Renal cortex interstitium (tissue), 11 donors: ENCODE measurements around the gene GPR62. TPM values are rescaled to one million over a fixed set of nuclear protein-coding genes. Genes with fewer than 3 reads are reported as not detected.
A peak's percentile ranks its signal among the peaks of the same experiment; 100 is the strongest.

Source experiments
- DNase-seq, 11 donors: peaks; one replicate each; pipeline ENCODE4 v3.0.0-alpha.2; 2013; ENCODE audit warnings: low read depth in 9 of 11, low spot score in 4 of 11; ENCODE audit errors: extremely low read depth in 1 of 11
- polyA plus RNA-seq, 3 donors: library from polyadenylated mRNA; unstranded; fragments of 120-200 nt; gene quantifications; one replicate each; pipeline ENCODE4 v1.2.1, GENCODE V29; 2013; ENCODE audit not compliant: insufficient read length in 3 of 3

The GPR62 gene
- polyA plus RNA-seq, 3 donors = 0.40 to 0.83 (median 0.53) TPM

DNA sequence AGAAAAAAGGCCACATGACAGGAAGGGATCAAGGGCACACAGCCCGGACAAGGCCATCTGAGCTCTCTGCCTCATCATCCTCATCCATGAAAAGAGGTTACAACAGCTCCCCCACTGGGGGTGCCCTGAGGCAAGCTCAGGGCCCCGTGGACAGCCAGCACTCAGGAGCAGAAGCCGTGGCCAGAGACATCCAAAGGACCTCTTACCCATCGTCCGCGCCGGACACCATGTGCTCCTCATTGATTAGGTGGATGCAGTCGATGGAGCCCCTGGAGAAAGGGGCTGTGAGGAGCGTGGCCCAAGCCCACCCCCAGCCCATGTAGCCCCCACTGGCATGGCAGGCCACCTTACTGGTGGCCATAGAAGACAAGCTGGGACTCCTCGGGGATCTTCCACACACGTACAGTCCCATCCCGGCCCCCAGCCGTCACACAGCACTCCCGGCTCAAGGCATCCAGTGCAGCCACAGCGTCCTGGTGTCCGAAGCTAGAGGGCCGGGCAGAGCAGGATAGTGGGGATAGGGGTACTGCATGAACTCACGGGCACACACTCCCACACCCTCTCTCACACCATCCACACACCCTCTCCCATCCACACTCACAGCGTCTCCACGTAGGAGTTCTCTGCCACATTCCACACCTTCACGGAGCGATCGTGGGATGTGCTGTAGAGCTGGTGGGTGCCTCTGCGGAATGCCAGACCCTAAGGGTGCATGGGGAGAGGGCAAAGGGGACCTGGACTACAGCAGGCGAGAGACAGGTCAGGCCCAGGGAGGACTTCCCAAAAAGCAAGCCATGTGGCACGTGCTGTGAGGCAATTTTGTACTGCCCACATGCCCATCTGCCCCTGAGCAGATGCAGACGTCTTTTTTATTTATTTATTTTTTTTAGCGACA lies 19.9 kb upstream of the GPR62 start:
- DNase-seq = no peak

DNA sequence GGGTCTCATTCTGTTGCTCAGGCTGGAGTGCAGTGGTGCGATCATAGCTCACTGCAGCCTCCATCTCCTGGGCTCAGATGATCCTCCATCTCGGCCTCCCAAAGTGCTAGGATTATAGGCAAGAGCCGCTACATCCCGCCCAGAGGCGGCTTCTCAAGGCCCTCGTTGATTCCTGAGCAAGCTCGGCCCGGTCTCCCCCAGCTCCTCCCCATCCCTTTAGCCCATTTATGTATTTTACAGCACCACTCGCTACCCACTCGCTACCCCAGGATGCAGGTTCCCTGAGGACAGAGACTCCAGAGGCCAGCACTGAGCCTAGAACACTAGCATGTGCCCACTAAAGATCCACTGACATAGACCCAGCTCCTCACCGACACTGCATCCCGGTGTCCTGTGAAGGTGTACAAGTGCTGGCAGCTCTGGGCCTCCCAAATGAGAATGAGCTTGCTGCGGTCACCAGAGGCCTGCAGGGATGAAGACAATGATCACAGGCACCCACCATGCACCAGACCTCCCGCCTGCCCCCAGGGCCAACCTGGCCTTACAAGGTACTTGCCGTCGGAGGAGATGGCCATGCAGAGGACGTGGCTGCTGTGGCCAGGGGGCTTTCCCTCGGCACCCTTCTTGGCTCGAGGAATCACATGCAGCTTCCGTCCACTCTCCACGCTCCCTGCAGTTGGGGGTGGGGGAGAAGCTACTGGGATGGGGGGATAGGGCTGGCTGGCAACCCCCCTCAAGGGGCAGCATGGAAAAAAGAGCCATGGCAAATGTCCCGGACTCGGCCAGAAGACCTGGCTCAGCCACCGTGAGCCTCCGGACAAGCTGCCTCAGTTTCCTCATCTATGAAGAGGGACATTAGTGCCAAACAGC lies 19.1 kb upstream of the GPR62 start:
- DNase-seq = no peak

DNA sequence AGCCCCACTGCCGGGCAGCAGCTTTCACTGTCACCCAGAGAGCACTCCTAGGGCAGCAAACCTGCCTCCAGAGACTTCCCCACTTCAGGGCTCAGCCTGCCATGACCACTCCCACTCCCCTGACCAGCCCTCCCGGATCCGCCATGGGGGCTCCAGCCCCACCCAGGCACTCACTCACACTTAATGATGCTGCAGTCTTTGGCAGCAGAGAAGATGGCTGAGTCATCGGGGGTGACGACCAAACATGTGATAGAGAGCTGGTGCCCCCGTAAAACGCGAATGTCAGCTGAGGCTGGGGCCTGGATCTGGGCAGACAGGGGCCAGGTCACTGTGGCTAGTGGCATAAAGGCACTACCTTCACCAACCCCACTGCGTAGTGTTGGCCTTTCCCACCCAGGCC lies 18.2 kb upstream of the GPR62 start:
- no peak for DNase-seq

DNA sequence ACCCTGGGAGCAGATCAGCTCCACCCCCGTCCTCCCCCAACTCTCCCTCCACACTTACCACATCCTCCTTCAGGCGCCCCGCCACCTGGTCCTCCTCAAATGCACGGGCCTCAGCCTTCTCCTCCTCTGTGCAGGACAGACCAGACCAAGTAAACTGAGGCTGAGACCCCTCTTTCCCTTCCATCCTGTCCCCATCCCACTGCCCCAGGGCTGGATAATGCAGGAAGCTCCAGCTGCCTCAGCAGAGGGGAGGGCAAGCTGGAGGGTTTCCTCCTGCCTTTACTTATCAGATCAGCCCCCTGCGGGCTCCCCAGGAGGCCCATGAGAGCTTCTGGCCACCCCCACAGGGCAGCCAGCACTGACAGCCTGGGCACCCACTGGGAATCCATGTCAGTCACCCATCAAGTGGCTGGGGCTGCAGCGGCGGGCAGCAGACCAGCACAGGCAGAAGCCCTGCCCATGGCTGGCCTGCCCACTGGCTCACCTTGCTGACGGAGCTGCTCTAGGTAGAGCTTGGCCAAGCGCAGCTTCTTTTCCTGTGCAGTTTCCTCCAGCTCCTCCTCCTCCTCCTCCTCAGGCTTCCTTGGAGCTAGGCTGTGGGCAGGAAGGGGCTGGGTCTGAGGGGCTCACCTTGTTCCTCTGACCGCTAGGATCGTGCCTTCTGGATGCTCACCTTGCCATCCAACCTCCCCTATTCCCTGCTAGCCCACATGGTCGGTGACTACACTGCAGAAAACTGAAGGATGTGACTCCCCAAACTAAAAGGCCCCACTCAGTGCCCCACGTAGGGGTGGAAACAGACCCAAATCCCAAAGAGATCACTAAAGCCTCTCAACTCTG lies 17.4 kb upstream of the GPR62 start:
- DNase-seq = no peak

DNA sequence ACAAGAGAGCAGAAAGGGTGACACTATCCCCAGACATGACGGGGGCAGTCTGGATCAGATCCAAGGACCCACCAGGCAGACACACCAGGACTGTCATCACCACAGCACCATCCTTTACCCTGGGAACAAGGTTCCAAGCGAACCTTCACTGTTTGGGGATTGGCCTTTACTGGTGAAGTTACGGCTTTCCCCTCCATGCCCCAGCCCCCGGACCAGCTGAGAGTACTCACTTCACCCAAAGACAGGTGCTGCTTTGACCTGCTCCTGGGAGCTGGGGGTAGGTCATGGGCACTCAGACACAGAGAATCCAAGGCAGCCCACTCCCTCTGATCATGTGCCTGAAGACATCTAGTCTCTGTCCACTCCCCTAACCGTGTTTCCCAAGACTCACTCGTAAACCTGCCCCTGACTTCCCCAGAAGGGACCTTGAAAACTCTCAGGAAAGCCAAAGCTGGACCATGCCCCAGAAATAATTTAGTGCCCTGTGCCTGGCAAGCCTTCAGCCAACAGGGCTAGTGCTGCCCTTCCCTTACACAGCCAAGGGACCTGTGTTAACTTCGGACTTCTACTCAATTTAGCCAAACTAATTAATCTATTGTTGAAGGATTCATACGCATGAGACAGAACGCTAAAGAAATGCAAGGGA lies 16.3 kb upstream of the GPR62 start:
- DNase-seq = no peak

DNA sequence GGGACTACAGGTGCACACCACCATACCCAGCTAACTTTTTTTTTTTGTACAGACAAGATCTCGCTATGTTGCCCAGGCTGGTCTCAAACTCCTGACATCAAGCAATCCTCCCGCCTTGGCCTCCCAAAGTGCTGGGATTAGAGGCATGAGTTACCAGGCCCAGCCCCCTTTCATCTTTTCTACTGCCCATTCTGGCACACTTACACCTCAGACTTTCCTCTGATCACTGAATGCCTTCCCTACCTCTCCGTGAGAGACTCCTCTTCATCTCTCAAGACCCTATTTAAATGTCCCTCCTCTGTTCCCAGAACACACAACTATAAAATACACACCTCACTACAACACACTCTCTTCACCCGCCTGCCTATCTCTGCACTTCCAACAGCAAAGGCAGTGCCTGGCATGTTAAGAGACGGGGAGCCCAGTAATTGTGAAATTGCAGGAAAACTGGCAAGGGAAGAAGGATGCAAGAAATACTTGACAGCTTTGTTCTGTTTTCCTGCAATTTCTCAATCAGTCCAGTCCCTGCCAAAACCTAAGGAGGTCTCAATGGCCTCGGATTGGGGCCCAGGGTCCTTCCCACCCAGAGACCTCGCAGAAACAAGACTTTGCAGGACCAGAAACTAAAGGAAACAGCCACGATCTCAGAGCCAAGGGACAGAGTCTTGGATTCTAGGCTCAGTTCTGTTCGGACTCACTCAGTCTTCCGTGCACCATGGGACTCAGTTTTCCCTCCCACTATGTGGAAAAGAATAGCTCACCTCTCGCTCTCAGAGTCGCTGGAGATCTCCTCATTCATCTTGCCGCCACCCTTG lies 14.3 kb upstream of the GPR62 start:
- DNase-seq = no peak

DNA sequence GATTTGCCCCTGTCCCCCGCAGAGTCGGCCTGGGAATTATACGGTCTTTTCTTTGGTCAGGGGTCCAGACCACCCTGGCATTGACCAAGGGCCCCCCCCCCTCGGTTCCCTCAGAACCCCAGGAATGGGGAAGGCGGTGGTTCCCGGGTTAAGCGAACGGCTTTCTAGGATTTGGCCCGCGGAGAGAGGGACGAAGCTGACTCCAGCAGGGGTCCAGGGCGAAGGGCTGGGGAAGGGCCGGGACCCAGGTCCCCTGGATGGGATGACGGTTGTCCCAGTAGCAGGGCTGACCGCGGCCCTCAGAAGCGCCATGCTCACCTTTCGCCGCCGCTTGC lies 13.8 kb upstream of the GPR62 start:
- DNase-seq = no peak

DNA sequence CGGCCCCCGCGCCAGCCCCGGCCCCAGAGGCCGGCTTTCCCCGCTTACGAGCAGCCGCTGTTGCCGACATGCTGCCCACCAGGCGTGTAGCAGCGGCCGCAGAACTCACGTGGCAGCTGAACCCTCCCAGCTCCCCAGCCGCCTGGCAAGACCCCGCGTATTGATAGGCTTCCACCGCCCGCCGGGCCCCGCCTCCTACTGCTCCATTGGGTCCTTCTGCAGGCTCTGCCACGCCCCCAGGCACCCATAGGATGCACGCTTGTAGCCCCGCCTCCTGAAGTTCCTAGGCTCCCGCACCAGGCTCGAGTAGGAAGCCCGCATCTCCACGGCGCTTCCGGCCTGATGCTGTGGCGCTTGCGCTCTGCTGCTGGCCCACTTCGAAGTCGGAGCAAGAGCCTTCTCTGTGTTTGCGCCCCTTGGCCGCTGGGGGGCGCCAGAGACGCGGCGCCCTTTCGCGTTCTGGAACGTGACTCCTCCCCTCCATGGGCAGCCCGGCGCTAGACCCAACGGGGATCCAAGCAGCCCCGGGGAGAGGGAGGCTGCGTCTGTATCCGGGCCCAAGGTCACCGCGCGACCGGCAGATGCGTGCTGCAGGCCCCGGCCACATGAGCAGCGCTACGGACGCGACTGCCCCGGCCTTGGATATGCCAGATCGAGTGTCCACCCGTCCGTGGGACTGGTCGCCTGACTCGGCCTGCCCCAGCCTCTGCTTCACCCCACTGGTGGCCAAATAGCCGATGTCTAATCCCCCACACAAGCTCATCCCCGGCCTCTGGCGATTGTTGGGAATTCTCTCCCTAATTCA lies 13.2 kb upstream of the GPR62 start, which contains the start of the genes PARP3 and RRP9:
PARP3 (plus strand) TSS at position 566 of the 805 bp plus-strand sequence. CDS start 993 bp downstream, outside the sequence.
RRP9 (minus strand) TSS at position 107 of the 805 bp plus-strand sequence; CDS start at position 70, 37 bp downstream.
- DNase-seq = peak; percentile 98 to 100 (median 100)

DNA sequence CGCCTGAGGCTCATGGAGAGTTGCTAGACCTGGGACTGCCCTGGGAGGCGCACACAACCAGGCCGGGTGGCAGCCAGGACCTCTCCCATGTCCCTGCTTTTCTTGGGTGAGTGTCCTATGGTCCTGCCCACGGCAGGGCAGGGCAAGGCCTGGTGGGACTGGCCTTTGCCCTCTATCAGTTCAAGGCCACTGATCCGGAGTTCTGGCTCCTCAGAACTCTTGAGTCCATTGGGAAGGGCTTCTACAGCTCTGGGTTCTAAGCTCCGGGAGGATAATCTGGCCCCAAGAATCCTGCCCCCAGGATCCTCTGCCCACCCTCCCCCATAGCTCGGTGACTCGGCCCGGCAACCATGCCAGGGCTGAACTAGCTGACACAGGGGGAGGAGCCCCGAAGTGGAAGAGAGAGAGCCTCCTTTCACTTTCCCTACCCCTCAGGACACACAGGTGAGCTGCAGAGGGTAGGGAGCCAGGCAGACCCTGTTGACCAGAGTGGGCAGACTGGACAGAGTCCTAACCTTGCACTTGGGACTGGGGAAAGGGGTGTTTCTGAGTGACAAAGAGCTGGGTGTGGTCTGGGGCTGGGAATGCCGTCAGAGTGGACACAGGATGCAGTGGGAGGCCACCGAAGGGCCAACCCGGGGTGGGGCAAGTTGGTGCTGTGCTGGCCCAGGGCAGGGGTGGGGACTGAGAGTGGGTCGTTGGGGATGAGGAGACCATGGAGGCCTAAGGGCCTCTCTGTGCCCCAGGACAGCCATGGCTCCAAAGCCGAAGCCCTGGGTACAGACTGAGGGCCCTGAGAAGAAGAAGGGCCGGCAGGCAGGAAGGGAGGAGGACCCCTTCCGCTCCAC lies 12.4 kb upstream of the GPR62 start:
- DNase-seq = no peak

DNA sequence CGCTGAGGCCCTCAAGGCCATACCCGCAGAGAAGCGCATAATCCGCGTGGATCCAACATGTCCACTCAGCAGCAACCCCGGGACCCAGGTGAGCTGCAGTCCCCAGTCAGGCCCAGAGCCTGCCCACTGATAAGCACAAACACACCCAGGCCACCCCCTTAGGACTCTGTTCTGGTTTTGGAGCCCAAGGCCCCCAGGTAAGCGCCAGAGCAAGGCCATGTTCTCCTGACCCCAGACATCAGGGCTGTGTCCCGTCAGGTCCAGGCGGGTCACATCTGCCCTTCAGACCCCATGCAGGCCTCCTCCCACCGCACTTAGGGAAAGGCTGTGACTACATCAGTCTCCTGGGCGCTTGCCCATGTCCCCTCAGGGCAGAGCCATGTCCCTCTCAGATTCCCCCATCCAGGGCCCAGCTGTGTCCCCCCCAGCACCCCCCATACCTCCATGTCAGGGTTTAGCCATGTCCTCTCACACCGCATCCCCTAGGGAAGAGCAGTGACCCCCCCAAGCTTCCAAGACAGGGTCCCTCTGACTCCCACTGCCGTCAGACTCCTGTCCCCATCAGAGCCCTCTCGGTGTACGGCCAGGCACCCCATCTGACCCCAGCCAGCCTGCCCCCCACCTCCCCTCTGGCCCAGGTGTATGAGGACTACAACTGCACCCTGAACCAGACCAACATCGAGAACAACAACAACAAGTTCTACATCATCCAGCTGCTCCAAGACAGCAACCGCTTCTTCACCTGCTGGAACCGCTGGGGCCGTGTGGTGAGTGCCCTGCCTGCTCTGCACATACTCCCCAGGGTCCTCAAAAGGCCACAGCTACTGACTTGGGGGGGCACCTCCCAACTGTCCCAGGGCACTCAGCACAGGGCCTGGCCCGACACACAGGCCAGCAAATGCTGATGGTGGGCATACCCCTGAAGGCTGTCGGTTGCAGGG lies 11.5 kb upstream of the GPR62 start:
- no peak for DNase-seq

DNA sequence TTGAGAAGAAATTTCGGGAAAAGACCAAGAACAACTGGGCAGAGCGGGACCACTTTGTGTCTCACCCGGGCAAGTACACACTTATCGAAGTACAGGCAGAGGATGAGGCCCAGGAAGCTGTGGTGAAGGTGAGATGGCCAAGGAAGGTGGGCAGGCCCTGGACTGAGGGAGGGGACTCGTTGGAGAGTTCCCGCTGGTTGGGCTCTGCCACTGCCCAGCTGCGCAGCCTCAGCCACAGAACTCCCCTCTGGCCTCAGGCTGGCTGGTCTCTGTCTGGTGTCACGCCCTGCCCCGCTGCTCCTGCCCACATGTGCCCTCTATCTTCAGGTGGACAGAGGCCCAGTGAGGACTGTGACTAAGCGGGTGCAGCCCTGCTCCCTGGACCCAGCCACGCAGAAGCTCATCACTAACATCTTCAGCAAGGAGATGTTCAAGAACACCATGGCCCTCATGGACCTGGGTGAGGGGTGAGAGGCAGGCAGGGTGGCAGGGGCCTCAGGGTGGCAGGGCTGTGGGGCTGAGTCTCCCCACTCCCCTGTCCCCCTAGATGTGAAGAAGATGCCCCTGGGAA lies 10.6 kb upstream of the GPR62 start:
- DNase-seq = no peak

DNA sequence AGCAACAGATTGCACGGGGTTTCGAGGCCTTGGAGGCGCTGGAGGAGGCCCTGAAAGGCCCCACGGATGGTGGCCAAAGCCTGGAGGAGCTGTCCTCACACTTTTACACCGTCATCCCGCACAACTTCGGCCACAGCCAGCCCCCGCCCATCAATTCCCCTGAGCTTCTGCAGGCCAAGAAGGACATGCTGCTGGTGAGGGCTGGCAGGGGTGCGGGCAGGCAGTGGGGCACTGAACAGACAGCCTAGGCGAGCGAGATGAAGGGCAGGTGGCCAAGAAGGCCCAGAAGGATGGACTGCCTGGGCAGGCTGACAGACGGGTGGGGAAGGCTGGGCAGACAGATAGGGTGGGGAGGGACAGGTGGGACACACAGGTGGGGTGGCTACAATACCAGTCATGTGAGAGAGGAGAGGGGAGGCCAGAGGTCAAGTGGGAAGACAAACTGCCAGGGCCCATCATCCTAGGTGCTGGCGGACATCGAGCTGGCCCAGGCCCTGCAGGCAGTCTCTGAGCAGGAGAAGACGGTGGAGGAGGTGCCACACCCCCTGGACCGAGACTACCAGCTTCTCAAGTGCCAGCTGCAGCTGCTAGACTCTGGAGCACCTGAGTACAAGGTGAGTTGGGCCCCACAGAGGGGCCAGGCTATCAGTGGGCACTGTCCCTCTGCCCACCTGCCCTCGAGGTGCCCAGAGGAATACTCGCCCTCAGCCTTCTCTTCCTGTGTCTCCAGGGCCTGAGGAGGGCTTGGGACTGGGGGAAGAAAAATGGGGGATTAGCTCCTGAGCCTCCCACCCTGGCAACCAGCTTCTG lies 9.9 kb upstream of the GPR62 start:
- DNase-seq = no peak

DNA sequence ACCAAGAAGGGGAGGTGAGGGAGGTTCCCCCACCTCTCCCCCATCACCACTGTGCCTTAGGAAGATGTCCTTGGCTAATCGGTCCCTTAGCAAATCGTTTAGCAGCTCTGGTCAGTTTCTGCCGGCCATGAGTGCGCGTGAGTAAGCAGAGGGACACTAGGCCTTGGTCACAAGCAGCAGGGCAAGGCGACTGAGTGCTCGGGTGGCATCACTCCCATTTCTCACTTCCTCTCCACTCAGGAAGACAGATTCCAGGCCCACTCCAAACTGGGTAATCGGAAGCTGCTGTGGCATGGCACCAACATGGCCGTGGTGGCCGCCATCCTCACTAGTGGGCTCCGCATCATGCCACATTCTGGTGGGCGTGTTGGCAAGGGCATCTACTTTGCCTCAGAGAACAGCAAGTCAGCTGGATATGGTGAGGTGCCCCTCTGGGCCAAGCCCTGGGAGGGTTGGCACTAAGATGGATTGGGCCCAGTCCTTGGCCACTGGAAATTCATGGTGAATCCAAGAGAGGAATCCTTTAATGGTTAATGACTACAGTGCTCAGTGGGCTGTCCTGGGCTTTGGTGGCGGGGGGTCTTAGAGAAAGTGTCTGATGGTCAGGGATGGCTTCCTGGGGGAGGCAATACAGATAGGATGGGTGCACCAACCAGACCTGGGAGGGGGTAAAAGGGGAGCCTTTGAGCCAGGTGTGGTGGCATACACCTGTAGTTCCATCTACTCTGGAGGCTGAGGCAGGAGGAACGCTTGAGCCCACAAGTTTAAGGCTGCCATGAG lies 9.1 kb upstream of the GPR62 start:
- DNase-seq = no peak
